Measurements from ENCODE around the gene LIM2. TPM values are rescaled to one million over a fixed set of nuclear protein-coding genes. Genes with fewer than 3 reads are reported as not detected.
A peak's percentile ranks its signal among the peaks of the same experiment; 100 is the strongest.

The LIM2 gene
- total and polyA plus RNA-seq, 9 of the 15 experiments (the other 6 are each of a cell fraction or from before 2014, with no cell fraction given), result 0.07 to 0.45 (median 0.18) TPM; not detected in 4

- peak overlapping the region; percentile 73 for H2AFZ ChIP-seq (ENCODE audit: low read depth, low read length)
- POLR2A ChIA-PET, result interaction anchor here (0.6 to 1.3 kb wide), 10 partner anchors 10 to 405 kb away, joined by 3 to 8 read pairs (median 4); no protein-coding TSS in a partner anchor
- TF ChIP-seq ZNF592 (IDR thresholded peaks at IDR 0.05), result 0 out of 2 replicates have a peak, but pooled peaks have one; percentile 26
- peak; percentile 31; the same call in 1 of the 2 replicates for TF ChIP-seq EP400 (IDR thresholded peaks at IDR 0.05)
- TF ChIP-seq XRCC3 (IDR thresholded peaks at IDR 0.05), result no peak
- no peak for TF ChIP-seq MEF2D (tag; conservative IDR thresholded peaks at IDR 0.05; ENCODE audit: low read depth)
- TF ChIP-seq NCOA2 (IDR thresholded peaks at IDR 0.05; ENCODE audit: partially characterized antibody in 2 of 2), result peak in 1 of 2 experiments; percentile 96
- 0 out of 2 replicates have a peak, but pooled peaks have one; percentile 25 for TF ChIP-seq ZBTB40 (IDR thresholded peaks at IDR 0.05)
- TF ChIP-seq ZBTB40 (CRISPR knock-in tag; IDR thresholded peaks at IDR 0.05), result no peak
These were observed 3.4 kb upstream of the LIM2 start for GRCh38 chr19:51391073-51391611.

More at GRCh38 chr19:51391073-51391611, 3.4 kb upstream of the LIM2 start:
- no TSS peak for BruUV-seq (replicated peaks)
- CTCF ChIA-PET (ENCODE audit: low intra/inter-chr PET ratio), result no interaction called here
- Histone ChIP-seq H3K9me1 (ENCODE audit: control insufficient read depth, insufficient read depth, low read length) (no peaks in the 10 kb centered on the region), H3K4me1 (replicated peaks in 1 of 2; ENCODE audit: control insufficient read depth in 2 of 2, insufficient read depth in 2 of 2, low read length in 2 of 2) (peaks cover 19 to 45% of the 10 kb centered on the region in 2 experiments; a peak in 4 of 5 replicates), H3K9me3 (replicated peaks; ENCODE audit: control insufficient read depth, insufficient read depth, low read depth, low read length) (no peaks in the 10 kb centered on the region), H3K36me3 (ENCODE audit: control insufficient read depth, insufficient read depth, low read length) (no peaks in the 10 kb centered on the region), H3K4me2 (ENCODE audit: insufficient read depth, low read length) (peak overlapping the region; percentile 70), H3K27ac (ENCODE audit: extremely low read depth, low read depth, low read length) (peak overlapping the region; percentile 70), H3K4me3 (peak overlapping the region; percentile 26), H3K27me3 (ENCODE audit: control insufficient read depth in 2 of 2, insufficient read depth in 2 of 2, low read length in 2 of 2) (no peaks in the 10 kb centered on the region), H3K79me2 (ENCODE audit: control insufficient read depth, insufficient read depth, low read length) (peaks cover 15% of the 10 kb centered on the region; the same call in 2 of the 3 replicates), H3K9ac (ENCODE audit: insufficient read depth in 1 of 2, low read depth in 2 of 2, low read length in 2 of 2) (peak overlapping the region; percentile 60 to 85), H4K20me1 (replicated peaks; ENCODE audit: control insufficient read depth, insufficient read depth, low read length) (no peaks in the 10 kb centered on the region)
- FAIRE-seq (peak; percentile 55), DNase-seq (ENCODE audit: extremely low read depth in 1 of 4, low spot score in 3 of 4) (peak in 1 of 4 experiments; percentile 61), ATAC-seq (no peak)
- in situ Hi-C loops (cut with MboI) (no loop called here), intact Hi-C loops (cut with micrococcal nuclease) (loop anchor here (5.0 kb wide), 1 partner anchor 39 kb away; no protein-coding TSS in a partner anchor)
- 8% methylated on average over 8 of the region's 8 CpGs for WGBS (ENCODE audit: insufficient coverage, low coverage, missing lambda C conversion rate)
